Neural cell (in vitro differentiated cells): Measurements from ENCODE around the gene PICALM. TPM values are rescaled to one million over a fixed set of nuclear protein-coding genes. Genes with fewer than 3 reads are reported as not detected.

Source experiments
- H2AFZ ChIP-seq: fragments of 200-600, 300-800 bp; sonication (generic), shearing (Covaris generic); 2 replicates; pipeline ENCODE4 v1.6.0; 2014; ENCODE audit warnings: low read depth, mild to moderate bottlenecking, antibody characterized with exemption, low read length, moderate library complexity
- H3F3A ChIP-seq: fragments of 200-600 bp; shearing (Covaris generic); 2 replicates; pipeline ENCODE4 v1.6.1; 2016; ENCODE audit warnings: mild to moderate bottlenecking, moderate library complexity, mixed read lengths, antibody characterized with exemption, low read length; ENCODE audit not compliant: insufficient read depth, poor library complexity, severe bottlenecking
- H3K27ac ChIP-seq: fragments of 200-600, 300-800 bp; sonication (generic), shearing (Covaris generic); 2 replicates; pipeline ENCODE4 v1.5.1; 2014; ENCODE audit warnings: mild to moderate bottlenecking, low read length, moderate library complexity
- H3K27me3 ChIP-seq: fragments of 300-800, 200-600 bp; sonication (generic), shearing (Covaris generic); 2 replicates; pipeline ENCODE4 v1.6.0; 2014; ENCODE audit warnings: mild to moderate bottlenecking, low read depth, low read length, moderate library complexity; ENCODE audit not compliant: insufficient read depth
- H3K36me3 ChIP-seq: fragments of 300-800, 200-600 bp; sonication (generic), shearing (Covaris generic); 2 replicates; pipeline ENCODE4 v1.5.1; 2014; ENCODE audit warnings: mild to moderate bottlenecking, antibody characterized with exemption, low read length, moderate library complexity; ENCODE audit not compliant: insufficient read depth
- H3K4me2 ChIP-seq: fragments of 300-800, 200-600 bp; sonication (generic), shearing (Covaris generic); 2 replicates; pipeline ENCODE4 v1.6.0; 2014; ENCODE audit warnings: mild to moderate bottlenecking, low read length
- H3K4me3 ChIP-seq: fragments of 300-800, 200-600 bp; sonication (generic), shearing (Covaris generic); 2 replicates; pipeline ENCODE4 v1.5.1; 2014; ENCODE audit warnings: mild to moderate bottlenecking, low read length, moderate library complexity
- H3K79me2 ChIP-seq: fragments of 200-600 bp; shearing (Covaris generic); replicated peaks from 2 replicates; pipeline ENCODE4 v1.6.0; 2014; ENCODE audit warnings: mild to moderate bottlenecking, low read length, moderate library complexity; ENCODE audit not compliant: insufficient read depth
- H3K9ac ChIP-seq: fragments of 300-800, 200-600 bp; sonication (generic), shearing (Covaris generic); 2 replicates; pipeline ENCODE4 v1.6.1; 2016; ENCODE audit warnings: mild to moderate bottlenecking, low read length, mixed read lengths
- H3K9me2 ChIP-seq: fragments of 200-600 bp; shearing (Covaris generic); 2 replicates; pipeline ENCODE4 v1.6.1; 2016; ENCODE audit warnings: mild to moderate bottlenecking, low read length, mixed read lengths; ENCODE audit not compliant: insufficient read depth
- H3K9me3 ChIP-seq: fragments of 200-600, 300-800 bp; sonication (generic), shearing (Covaris generic); 2 replicates; pipeline ENCODE4 v1.6.1; 2016; ENCODE audit warnings: mild to moderate bottlenecking, mixed run types, low read length, moderate library complexity, mixed read lengths
- H4K20me1 ChIP-seq: fragments of 200-600 bp; shearing (Covaris generic); 2 replicates; pipeline ENCODE4 v1.6.1; 2016; ENCODE audit warnings: mild to moderate bottlenecking, mixed run types; ENCODE audit not compliant: insufficient read depth
- CTCF ChIP-seq: fragments of 450-650 bp; IDR thresholded peaks from 2 replicates; pipeline ENCODE4 v1.5.1; 2014; ENCODE audit warnings: antibody characterized with exemption, mild to moderate bottlenecking, moderate library complexity; ENCODE audit not compliant: poor library complexity, severe bottlenecking
- EP300 ChIP-seq: fragments of 450-650 bp; conservative IDR thresholded peaks from 2 replicates; pipeline ENCODE4 v1.6.1; 2014; ENCODE audit warnings: antibody characterized with exemption, mild to moderate bottlenecking, moderate library complexity; ENCODE audit not compliant: poor library complexity, severe bottlenecking
- EZH2 ChIP-seq: fragments of 200-600, 300-800 bp; shearing (Covaris generic), sonication (generic); IDR thresholded peaks from 2 replicates; pipeline ENCODE4 v1.6.1; 2014; ENCODE audit warnings: antibody characterized with exemption, low read length, borderline replicate concordance, mild to moderate bottlenecking; ENCODE audit not compliant: insufficient read depth, poor library complexity, severe bottlenecking
- MXI1 ChIP-seq: fragments of 450-650 bp; conservative IDR thresholded peaks from 2 replicates; pipeline ENCODE4 v1.6.1; 2014; ENCODE audit warnings: antibody characterized with exemption, mild to moderate bottlenecking; ENCODE audit not compliant: poor library complexity, severe bottlenecking
- POLR2AphosphoS5 ChIP-seq: IDR thresholded peaks from 2 replicates; pipeline ENCODE4 v1.6.1; 2012
- RAD21 ChIP-seq: fragments of 450-650 bp; conservative IDR thresholded peaks from 2 replicates; pipeline ENCODE4 v1.6.1; 2014; ENCODE audit warnings: antibody characterized with exemption, mild to moderate bottlenecking, moderate library complexity
- REST ChIP-seq: IDR thresholded peaks from 2 replicates; pipeline ENCODE4 v1.6.1; 2012; ENCODE audit warnings: borderline replicate concordance
- SMC3 ChIP-seq: fragments of 450-650 bp; conservative IDR thresholded peaks from 2 replicates; pipeline ENCODE4 v1.6.1; 2014; ENCODE audit warnings: antibody characterized with exemption, mild to moderate bottlenecking, moderate library complexity; ENCODE audit not compliant: poor library complexity
- TAF1 ChIP-seq: IDR thresholded peaks from 2 replicates; pipeline ENCODE4 v1.6.1; 2012; ENCODE audit warnings: low read depth
- polyA plus RNA-seq: library from polyadenylated mRNA; depleted of rRNA; stranded (reverse); fragments of >200 nt; gene quantifications from 2 replicates; pipeline ENCODE4 v1.2.3, GENCODE V29; 2014

PICALM gene
- polyA plus RNA-seq, 1 donor from 2014 or later: 161 TPM

- Histone ChIP-seq H3K9me3 (no peaks in the 10 kb centered on the region), H3K79me2 (no peaks in the 10 kb centered on the region), H3F3A (no peaks in the 10 kb centered on the region), H3K4me3 (no peak overlapping the region), H3K27me3 (no peaks in the 10 kb centered on the region), H4K20me1 (no peaks in the 10 kb centered on the region), H3K27ac (no peak overlapping the region), H3K9ac (no peak overlapping the region), H3K36me3 (no peaks in the 10 kb centered on the region), H3K9me2 (no peaks in the 10 kb centered on the region), H2AFZ (no peak overlapping the region), H3K4me2 (no peak overlapping the region)
- TF ChIP-seq EP300 (no peak), EZH2 (no peak), CTCF (no peak), RAD21 (no peak)
Observed at GRCh38 chr11:86091566-86091965, 22.7 kb upstream of the PICALM start.

- no peak overlapping the region for H3K9ac ChIP-seq
- no peak overlapping the region for H3K27ac ChIP-seq
- TF ChIP-seq TAF1 (no peak), EP300 (no peak), CTCF (no peak), MXI1 (no peak), REST (no peak), POLR2AphosphoS5 (no peak), SMC3 (no peak), RAD21 (no peak), EZH2 (no peak)
- no peaks in the 10 kb centered on the region for H3K9me2 ChIP-seq
- H3K9me3 ChIP-seq: no peaks in the 10 kb centered on the region
- H3K4me2 ChIP-seq: no peak overlapping the region
- no peaks in the 10 kb centered on the region for H3F3A ChIP-seq
- H2AFZ ChIP-seq: no peak overlapping the region
- no peaks in the 10 kb centered on the region for H3K27me3 ChIP-seq
- H3K36me3 ChIP-seq: no peaks in the 10 kb centered on the region
- H3K4me3 ChIP-seq: no peak overlapping the region
- H4K20me1 ChIP-seq: no peaks in the 10 kb centered on the region
- H3K79me2 ChIP-seq: no peaks in the 10 kb centered on the region
Observed at GRCh38 chr11:86091086-86091485, 22.2 kb upstream of the PICALM start.
